ENCODE data around the gene FBL. TPM values are rescaled to one million over a fixed set of nuclear protein-coding genes. Genes with fewer than 3 reads are reported as not detected.
A peak's percentile ranks its signal among the peaks of the same experiment; 100 is the strongest.
"Not testable (repeated sequence)": the region's sequence is repeated elsewhere in the genome, so short reads cannot be mapped to it uniquely, and the experiment has no call there.

FBL gene
- total RNA-seq, 5 donors from 2014 or later (not counting 1 experiment from before 2014, with no cell fraction given): 291 to 348 (median 299) TPM

GRCh38 chr19:39891660-39892505, 45.7 kb upstream of the FBL start:
- ATAC-seq (replicated peaks in 1 of 4) (peak in 2 of 4 experiments; percentile 24 to 32), DNase-seq (peak in 5 of 35 experiments; percentile 11 to 26 (median 19))
- Mint-ChIP-seq H3K4me3 (peak overlapping the region in 2 of 3 donors; percentile 16 to 32), H3K4me1 (peaks cover 3 to 19% (median 13%) of the 10 kb centered on the region in 3 donors)
- POLR2A ChIA-PET; H3K27me3 ChIP-seq (replicated peaks in 1 of 2; ENCODE audit: control insufficient read depth in 2 of 2, extremely low read depth in 1 of 2, insufficient read depth in 2 of 2, low read length in 1 of 2); H3K27ac ChIP-seq (ENCODE audit: low read length); H3K27me3 Mint-ChIP-seq; H3K4me3 ChIP-seq (ENCODE audit: control insufficient read depth in 1 of 2, extremely low read depth in 1 of 2, low read length in 1 of 2); CTCF ChIA-PET; H3K27ac Mint-ChIP-seq; H3K9me3 ChIP-seq; H3K9me3 Mint-ChIP-seq; H3K36me3 Mint-ChIP-seq: not testable (repeated sequence)
- Histone ChIP-seq H3K4me1 (ENCODE audit: control insufficient read depth in 1 of 2, extremely low read depth in 1 of 2, insufficient read depth in 2 of 2, low read length in 2 of 2) (peaks cover 0 to 14% of the 10 kb centered on the region in 2 experiments), H3K36me3 (ENCODE audit: control insufficient read depth in 2 of 2, extremely low read depth in 1 of 2, insufficient read depth in 1 of 2, low read length in 1 of 2) (peaks cover 3 to 15% of the 10 kb centered on the region in 2 donors)
- 84% methylated on average over 63 of the region's 64 CpGs for WGBS (ENCODE audit: insufficient coverage)

- no peaks in the 10 kb centered on the region for H3K27me3 ChIP-seq (replicated peaks in 1 of 2; ENCODE audit: control insufficient read depth in 2 of 2, extremely low read depth in 1 of 2, insufficient read depth in 2 of 2, low read length in 1 of 2)
- peak overlapping the region in 1 of 2 donors; percentile 36 for H3K27ac Mint-ChIP-seq
- no peak for DNase-seq
- no peaks in the 10 kb centered on the region for H3K9me3 ChIP-seq
- WGBS (ENCODE audit: insufficient coverage): 90% methylated on average over 16 of the region's 17 CpGs
- H3K4me1 Mint-ChIP-seq: peaks cover 3 to 19% (median 13%) of the 10 kb centered on the region in 3 donors
- no peak overlapping the region for H3K4me3 ChIP-seq (ENCODE audit: control insufficient read depth in 1 of 2, extremely low read depth in 1 of 2, low read length in 1 of 2)
- ChIA-PET CTCF (no interaction called here), POLR2A (no interaction called here)
- peaks cover 0 to 14% of the 10 kb centered on the region in 2 experiments for H3K4me1 ChIP-seq (ENCODE audit: control insufficient read depth in 1 of 2, extremely low read depth in 1 of 2, insufficient read depth in 2 of 2, low read length in 2 of 2)
- no peak for ATAC-seq (replicated peaks in 1 of 4)
- H3K27ac ChIP-seq (ENCODE audit: low read length): no peak overlapping the region
- peak overlapping the region in 1 of 3 donors; percentile 16 for H3K4me3 Mint-ChIP-seq
- no peaks in the 10 kb centered on the region for H3K27me3 Mint-ChIP-seq
- H3K9me3 Mint-ChIP-seq: no peaks in the 10 kb centered on the region
- H3K36me3 ChIP-seq (ENCODE audit: control insufficient read depth in 2 of 2, extremely low read depth in 1 of 2, insufficient read depth in 1 of 2, low read length in 1 of 2): peaks cover 6 to 15% of the 10 kb centered on the region in 2 donors
- peaks cover 9% of the 10 kb centered on the region for H3K36me3 Mint-ChIP-seq
Measured at GRCh38 chr19:39890755-39891551, 44.8 kb upstream of the FBL start.

- H3K9me3 ChIP-seq; ATAC-seq (replicated peaks in 1 of 4); H3K27ac Mint-ChIP-seq; H3K4me3 Mint-ChIP-seq; H3K27ac ChIP-seq (ENCODE audit: low read length); H3K27me3 ChIP-seq (replicated peaks in 1 of 2; ENCODE audit: control insufficient read depth in 2 of 2, extremely low read depth in 1 of 2, insufficient read depth in 2 of 2, low read length in 1 of 2); CTCF ChIA-PET; H3K4me3 ChIP-seq (ENCODE audit: control insufficient read depth in 1 of 2, extremely low read depth in 1 of 2, low read length in 1 of 2); H3K9me3 Mint-ChIP-seq; POLR2A ChIA-PET; H3K36me3 Mint-ChIP-seq; H3K27me3 Mint-ChIP-seq; DNase-seq: not testable (repeated sequence)
- H3K4me1 Mint-ChIP-seq: peaks cover 3 to 19% (median 13%) of the 10 kb centered on the region in 3 donors
- Histone ChIP-seq H3K4me1 (ENCODE audit: control insufficient read depth in 1 of 2, extremely low read depth in 1 of 2, insufficient read depth in 2 of 2, low read length in 2 of 2) (peaks cover 0 to 14% of the 10 kb centered on the region in 2 experiments), H3K36me3 (ENCODE audit: control insufficient read depth in 2 of 2, extremely low read depth in 1 of 2, insufficient read depth in 1 of 2, low read length in 1 of 2) (peaks cover 12 to 15% of the 10 kb centered on the region in 2 donors)
- 91% methylated on average over 15 of the region's 20 CpGs for WGBS (ENCODE audit: insufficient coverage)
Measured at GRCh38 chr19:39889872-39890754, 43.9 kb upstream of the FBL start.

- POLR2A ChIA-PET; H3K4me1 ChIP-seq (ENCODE audit: control insufficient read depth in 1 of 2, extremely low read depth in 1 of 2, insufficient read depth in 2 of 2, low read length in 2 of 2); H3K36me3 Mint-ChIP-seq; H3K27me3 ChIP-seq (replicated peaks in 1 of 2; ENCODE audit: control insufficient read depth in 2 of 2, extremely low read depth in 1 of 2, insufficient read depth in 2 of 2, low read length in 1 of 2); H3K4me3 ChIP-seq (ENCODE audit: control insufficient read depth in 1 of 2, extremely low read depth in 1 of 2, low read length in 1 of 2); CTCF ChIA-PET; H3K27ac Mint-ChIP-seq; DNase-seq; H3K27ac ChIP-seq (ENCODE audit: low read length); H3K4me3 Mint-ChIP-seq; H3K27me3 Mint-ChIP-seq; H3K4me1 Mint-ChIP-seq; H3K9me3 ChIP-seq; ATAC-seq (replicated peaks in 1 of 4); H3K9me3 Mint-ChIP-seq: not testable (repeated sequence)
- WGBS (ENCODE audit: insufficient coverage): no CpG with 5 or more reads among the region's 3 CpGs
- peaks cover 12 to 15% of the 10 kb centered on the region in 2 donors for H3K36me3 ChIP-seq (ENCODE audit: control insufficient read depth in 2 of 2, extremely low read depth in 1 of 2, insufficient read depth in 1 of 2, low read length in 1 of 2)
Measured at GRCh38 chr19:39887456-39887951, 41.3 kb upstream of the FBL start.

GRCh38 chr19:39885821-39886554, 39.8 kb upstream of the FBL start:
- H3K27me3 Mint-ChIP-seq; ATAC-seq (replicated peaks in 1 of 4); H3K36me3 Mint-ChIP-seq; H3K4me1 ChIP-seq (ENCODE audit: control insufficient read depth in 1 of 2, extremely low read depth in 1 of 2, insufficient read depth in 2 of 2, low read length in 2 of 2); H3K27ac ChIP-seq (ENCODE audit: low read length); H3K27ac Mint-ChIP-seq; H3K9me3 ChIP-seq; H3K9me3 Mint-ChIP-seq; DNase-seq; H3K4me3 ChIP-seq (ENCODE audit: control insufficient read depth in 1 of 2, extremely low read depth in 1 of 2, low read length in 1 of 2); H3K4me3 Mint-ChIP-seq; H3K27me3 ChIP-seq (replicated peaks in 1 of 2; ENCODE audit: control insufficient read depth in 2 of 2, extremely low read depth in 1 of 2, insufficient read depth in 2 of 2, low read length in 1 of 2); POLR2A ChIA-PET; H3K4me1 Mint-ChIP-seq; CTCF ChIA-PET: not testable (repeated sequence)
- peaks cover 6 to 12% of the 10 kb centered on the region in 2 donors for H3K36me3 ChIP-seq (ENCODE audit: control insufficient read depth in 2 of 2, extremely low read depth in 1 of 2, insufficient read depth in 1 of 2, low read length in 1 of 2)
- 86% methylated on average over 7 of the region's 30 CpGs for WGBS (ENCODE audit: insufficient coverage)
